NCI-H748 (cell line): ENCODE results near the gene EEF2KMT.

Experiments
- DNase-seq: peaks from one replicate; lab custom pipeline; 2025; ENCODE audit not compliant: unreplicated experiment; lab: John Stamatoyannopoulos, UW

The EEF2KMT gene

DNA sequence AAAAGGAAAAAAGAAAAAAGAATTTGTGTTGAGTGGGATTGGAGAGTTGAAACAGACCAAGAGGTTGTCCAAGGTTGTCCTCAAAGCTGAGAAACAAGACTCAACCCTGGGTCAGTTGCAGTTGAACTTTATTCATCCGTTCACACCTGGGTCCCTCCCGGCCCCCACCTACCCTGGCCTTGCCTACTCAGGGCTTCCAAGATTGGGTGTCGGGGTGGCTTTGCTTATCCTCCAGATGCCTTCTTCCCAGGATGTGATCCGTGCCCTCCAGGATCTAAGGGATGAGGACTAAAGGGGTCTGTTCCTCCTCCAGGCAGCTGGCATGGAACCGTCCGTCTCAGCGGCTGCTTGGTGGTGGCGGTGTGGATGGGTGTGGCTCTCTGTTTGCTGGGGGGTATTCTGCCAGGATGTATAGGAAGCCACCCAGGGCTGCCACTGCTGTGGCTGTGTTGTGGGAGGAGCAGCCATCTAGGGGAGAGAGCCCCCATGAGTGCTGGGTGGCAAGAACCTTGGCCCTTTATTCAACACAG lies 53.5 kb downstream of the EEF2KMT start:
- DNase-seq: no peak

DNA sequence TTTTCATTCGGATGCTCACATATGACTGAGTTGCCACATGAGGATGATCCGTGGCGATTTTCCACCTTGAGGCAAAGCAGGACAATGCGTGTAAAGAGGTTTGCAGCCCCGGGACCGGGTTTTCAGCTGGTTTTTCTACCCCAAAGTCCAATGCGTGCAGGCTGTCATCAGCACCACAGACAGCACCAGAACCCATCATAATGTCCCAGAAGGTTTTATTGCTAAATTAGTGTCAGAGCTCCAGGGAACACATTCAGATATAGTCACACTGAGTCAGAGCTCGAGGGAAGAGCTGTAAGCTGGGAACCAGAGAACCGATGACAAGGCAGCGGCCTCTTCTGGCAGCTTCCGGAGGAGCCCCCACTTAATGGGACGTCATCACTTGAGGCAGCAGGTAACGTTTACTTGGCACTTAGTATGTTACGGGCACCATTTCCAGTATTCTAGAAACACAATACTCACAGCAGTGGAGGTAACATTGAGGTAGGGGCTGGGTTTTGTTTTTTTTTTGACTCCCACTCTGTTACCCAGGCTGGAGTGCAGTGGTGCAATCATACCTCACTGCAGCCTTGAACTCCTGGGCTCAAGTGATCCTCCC lies 54.9 kb downstream of the EEF2KMT start:
- DNase-seq: peak; percentile 31

- DNase-seq: no peak
Observed at GRCh38 chr16:5041600-5042133, 55.9 kb downstream of the EEF2KMT start.

GRCh38 chr16:5040451-5040850 lies 57.1 kb downstream of the EEF2KMT start:
- no peak for DNase-seq

DNA sequence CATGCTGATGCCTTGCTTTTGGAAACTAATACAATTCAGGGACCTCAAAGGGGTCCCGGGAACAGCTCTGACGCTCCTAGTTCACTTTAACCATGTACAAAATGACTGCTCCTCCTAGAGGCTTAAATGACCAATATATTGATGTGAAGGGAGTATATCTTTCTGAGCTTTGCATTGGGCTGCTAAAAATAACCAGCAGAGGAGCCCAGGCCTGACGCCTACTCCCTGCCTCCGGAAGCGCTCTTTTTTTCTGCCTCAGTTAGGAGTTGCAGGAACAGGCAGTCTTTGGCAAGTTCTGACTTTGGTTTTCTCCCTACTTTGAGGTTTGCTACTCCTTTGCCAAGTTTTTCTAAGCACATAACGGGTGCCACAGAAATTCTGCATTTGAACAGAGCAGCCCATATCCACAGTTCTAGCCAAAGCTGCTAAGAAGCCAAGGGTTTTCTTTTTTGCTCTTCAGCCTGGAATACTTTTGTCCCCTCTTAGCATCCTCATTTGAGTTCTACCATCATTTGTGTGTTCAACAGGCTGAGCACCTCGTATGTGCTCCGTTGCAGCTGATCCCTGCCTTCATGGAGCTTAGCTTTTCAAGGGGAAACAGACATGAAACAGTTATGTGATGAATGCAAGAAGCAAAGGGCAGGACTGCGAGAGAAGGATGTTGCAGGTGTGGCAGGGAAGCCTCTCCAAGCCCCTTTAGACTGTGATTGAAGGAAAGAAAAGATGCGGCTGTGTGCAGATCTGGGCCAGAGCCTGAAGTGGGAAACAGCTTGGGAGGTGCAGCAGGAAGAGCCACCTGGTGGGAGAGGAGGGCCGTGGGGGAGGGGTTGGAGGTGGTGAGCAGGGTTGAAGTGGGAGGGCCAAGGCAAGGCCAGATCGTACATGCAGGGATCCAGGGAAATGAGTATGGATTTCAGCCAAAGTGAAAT lies 61.1 kb downstream of the EEF2KMT start:
- no peak for DNase-seq

DNA sequence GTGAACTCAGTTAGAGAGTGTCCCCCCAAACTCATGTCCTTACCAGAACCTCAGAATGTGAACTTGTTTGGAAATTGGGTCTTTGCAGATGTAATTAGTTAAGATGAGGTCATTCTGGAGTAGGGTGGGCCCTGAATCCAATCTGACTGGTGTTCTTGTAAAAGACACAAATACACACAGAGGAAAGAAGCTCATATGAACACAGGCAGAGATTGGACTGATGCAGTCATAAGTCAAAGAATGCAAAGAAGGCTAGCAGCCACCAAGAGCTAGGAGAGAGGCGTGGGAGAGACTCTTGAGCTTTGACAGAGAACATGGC lies 61.7 kb downstream of the EEF2KMT start:
- no peak for DNase-seq
